GM12872 (cell line): ENCODE results near the gene KLRD1.

Experiments used
- TF ChIP-seq, protein P1 (sequence below): IDR thresholded peaks from 3 replicates; pipeline ENCODE4 v1.5.1; 2011; ENCODE audit warnings: low read depth, mild to moderate bottlenecking, low read length, moderate library complexity; ENCODE audit not compliant: insufficient read depth

Gene KLRD1

DNA sequence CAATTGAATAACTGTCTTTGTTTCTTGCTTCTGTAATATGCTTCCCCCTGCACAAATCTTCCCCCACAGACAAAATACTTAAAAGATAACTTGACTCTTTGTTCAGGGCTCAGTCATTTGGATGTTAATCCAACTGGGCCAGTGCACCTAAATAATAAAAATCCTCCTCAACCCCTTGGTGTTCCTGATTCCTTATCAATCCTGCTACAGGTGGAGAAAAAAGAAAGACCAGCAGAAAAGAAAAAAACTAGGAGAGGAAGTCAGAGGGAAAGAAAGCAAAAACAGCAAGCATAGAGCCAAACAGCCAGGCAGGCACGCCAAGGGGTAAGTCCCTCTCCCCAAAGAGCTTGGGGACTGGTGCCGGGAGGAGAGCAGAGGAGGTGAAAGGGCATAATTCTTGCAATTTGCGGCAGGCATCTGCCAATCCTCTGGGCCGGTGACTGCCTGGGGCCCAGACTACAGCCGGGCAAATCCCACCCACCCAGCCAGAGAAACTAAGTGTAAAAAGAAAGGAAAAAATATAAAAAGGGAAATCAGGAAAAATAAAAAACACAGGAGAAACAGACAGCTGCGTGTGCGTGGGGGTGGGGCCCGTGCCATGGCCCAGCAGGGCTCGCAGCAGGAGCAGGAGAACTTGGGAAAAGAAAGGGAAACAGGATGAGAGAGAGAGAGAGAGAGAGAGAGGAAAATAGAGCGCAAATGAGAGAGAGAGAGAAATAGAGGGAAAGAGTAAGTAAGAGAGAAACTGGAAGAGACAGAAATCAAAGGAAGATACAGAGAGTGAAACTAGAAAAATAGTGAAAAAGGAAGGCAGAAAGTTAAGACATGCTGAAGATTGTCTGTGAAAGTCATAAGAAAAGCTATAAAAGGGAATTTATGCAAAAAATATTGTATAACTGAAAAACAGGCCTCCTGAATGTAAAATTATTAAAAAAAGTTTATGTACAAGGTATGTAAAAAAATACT, 60.8 kb downstream of the KLRD1 start:
- TF ChIP-seq, protein P1, sequence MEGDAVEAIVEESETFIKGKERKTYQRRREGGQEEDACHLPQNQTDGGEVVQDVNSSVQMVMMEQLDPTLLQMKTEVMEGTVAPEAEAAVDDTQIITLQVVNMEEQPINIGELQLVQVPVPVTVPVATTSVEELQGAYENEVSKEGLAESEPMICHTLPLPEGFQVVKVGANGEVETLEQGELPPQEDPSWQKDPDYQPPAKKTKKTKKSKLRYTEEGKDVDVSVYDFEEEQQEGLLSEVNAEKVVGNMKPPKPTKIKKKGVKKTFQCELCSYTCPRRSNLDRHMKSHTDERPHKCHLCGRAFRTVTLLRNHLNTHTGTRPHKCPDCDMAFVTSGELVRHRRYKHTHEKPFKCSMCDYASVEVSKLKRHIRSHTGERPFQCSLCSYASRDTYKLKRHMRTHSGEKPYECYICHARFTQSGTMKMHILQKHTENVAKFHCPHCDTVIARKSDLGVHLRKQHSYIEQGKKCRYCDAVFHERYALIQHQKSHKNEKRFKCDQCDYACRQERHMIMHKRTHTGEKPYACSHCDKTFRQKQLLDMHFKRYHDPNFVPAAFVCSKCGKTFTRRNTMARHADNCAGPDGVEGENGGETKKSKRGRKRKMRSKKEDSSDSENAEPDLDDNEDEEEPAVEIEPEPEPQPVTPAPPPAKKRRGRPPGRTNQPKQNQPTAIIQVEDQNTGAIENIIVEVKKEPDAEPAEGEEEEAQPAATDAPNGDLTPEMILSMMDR = no peak

DNA sequence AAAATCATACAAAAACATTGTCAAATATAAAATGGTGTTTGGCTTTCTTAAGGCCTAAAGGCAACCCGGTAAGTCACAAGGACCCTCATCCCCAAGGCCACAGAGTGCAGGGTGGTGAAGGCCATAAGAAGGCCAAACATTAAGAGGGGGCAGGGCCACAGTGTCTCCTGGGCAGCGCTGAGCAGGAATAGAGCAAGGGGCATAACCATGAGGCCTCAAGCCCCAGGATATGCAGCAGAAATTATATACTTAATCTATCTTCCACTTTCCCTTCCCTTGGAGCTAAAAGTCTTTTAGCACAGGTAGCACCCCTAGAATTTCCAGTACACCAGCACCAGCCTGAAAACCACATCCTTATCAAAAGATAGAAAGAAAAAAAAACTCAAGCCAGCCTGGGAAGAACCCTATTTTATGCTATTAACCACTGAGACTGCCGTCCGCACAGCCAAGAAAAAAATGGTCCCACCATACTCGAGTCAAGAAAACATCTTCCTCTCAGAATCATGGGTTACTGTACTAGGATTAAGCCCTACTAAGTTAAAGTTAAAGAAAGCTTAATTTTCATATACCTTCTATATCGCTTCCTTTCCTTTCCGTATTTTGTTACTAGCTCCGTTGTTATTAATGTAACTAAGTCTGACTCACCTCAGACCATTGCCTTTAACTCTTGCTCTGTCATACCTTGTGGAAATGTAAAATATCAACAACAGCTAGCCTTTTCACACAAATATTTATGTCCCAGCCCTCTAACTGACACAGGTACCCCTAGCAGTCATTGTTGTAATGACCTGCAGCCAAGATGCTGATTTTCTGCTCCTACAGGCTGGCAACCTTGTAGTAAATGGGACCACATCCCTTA, 62.1 kb downstream of the KLRD1 start:
- TF ChIP-seq, protein P1 = no peak

DNA sequence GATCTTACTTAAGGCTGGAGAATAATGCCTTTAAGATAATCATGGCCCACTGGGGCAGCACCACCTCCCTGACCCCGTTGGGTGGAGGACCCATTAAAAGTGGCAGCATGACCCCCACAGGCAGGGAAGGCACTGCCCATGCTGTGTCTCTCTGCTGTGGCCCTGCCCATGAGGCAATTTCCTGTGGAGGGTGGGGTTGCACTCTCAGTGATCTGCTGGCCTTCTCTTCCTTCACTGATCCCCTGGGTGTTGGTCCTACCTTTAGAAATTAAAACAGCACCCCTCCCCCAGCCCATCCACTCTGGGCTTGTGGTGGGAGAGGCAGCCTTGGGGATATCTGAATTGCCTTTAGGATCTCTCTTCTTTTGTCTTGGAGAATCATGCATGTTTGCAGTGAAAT, 64.9 kb downstream of the KLRD1 start:
- TF ChIP-seq, protein P1 = no peak

DNA sequence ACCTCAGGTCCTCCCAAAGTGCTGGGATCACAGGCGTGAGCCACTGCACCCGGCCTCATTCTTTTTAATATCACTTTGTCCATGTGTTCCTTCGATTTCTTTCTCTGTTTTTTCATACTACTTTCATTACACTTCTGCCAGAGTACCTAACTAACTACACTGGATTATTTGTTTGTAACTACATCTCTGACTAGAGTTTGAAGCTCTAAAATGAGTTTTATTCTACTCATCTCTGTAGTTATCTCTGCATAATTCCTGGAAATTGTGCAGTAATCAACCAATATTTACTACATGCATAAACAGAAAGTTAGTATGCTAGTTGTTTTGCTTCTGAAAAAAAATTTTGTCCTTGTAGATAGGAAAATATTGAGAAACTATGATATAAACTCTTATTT, 67.0 kb downstream of the KLRD1 start:
- TF ChIP-seq, protein P1 = no peak
